Stomach (tissue), 4 donors: ENCODE results near the gene CZIB.

Experiments
- EP300 ChIP-seq: sonication (generic); formaldehyde crosslinking; IDR thresholded peaks from one replicate; pipeline ENCODE4 v1.6.1; 2017; ENCODE audit warnings: antibody characterized with exemption
- POLR2AphosphoS5 ChIP-seq, 3 donors: sonication (generic); formaldehyde crosslinking; IDR thresholded peaks; one replicate each; pipeline ENCODE4 v1.6.1; 2016; ENCODE audit warnings: antibody characterized with exemption in 3 of 3
- TF ChIP-seq, protein P1 (sequence below), 7 experiments: fragments of 450-650 bp in 4 of 7; fragments of 200-600 bp in 3 of 7; sonication (generic) in 3 of 7; IDR thresholded peaks; one replicate each; pipeline ENCODE4 v1.5.1; 2016 to 2019; ENCODE audit warnings: antibody characterized with exemption in 7 of 7, control low read depth in 2 of 7, mild to moderate bottlenecking in 1 of 7

DNA sequence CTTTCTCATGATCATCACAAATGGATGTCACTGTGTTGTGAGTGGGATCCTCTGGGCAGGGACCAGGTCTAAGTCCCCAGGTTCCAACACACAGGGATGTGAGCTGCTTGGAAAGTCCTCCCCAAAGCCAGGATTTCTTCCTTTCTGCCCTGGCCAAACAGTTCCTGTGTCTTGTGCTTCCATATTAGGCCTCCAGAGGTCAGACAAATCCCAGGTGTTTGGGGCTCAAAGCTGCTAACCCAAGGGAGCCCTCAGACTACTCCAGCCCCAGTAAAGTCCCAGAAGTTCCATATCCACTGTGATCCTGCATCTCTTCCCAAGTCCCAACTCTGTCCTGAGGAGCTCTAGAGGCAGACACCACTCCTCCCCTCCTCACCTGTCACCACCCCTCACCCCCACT, 45.6 kb upstream of the CZIB start:
- TF ChIP-seq, protein P1, sequence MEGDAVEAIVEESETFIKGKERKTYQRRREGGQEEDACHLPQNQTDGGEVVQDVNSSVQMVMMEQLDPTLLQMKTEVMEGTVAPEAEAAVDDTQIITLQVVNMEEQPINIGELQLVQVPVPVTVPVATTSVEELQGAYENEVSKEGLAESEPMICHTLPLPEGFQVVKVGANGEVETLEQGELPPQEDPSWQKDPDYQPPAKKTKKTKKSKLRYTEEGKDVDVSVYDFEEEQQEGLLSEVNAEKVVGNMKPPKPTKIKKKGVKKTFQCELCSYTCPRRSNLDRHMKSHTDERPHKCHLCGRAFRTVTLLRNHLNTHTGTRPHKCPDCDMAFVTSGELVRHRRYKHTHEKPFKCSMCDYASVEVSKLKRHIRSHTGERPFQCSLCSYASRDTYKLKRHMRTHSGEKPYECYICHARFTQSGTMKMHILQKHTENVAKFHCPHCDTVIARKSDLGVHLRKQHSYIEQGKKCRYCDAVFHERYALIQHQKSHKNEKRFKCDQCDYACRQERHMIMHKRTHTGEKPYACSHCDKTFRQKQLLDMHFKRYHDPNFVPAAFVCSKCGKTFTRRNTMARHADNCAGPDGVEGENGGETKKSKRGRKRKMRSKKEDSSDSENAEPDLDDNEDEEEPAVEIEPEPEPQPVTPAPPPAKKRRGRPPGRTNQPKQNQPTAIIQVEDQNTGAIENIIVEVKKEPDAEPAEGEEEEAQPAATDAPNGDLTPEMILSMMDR (IDR thresholded peaks at IDR 0.05): no peak
- TF ChIP-seq POLR2AphosphoS5 (IDR thresholded peaks at IDR 0.05) (no peak), EP300 (no peak)
